Measurements from ENCODE around the gene NAGPA.

Gene NAGPA

GRCh38 chr16:4991754-4992153 is 42.0 kb downstream of the NAGPA start:
- DNase-seq (ENCODE audit: low read depth) = no peak
- TF ChIP-seq CTCF (IDR thresholded peaks at IDR 0.05; ENCODE audit: low read length, missing control alignments) = no peak
- no peak overlapping the region for H3K4me3 ChIP-seq (replicated peaks; ENCODE audit: low read depth, low read length)

- TF ChIP-seq CTCF (IDR thresholded peaks at IDR 0.05; ENCODE audit: low read length, missing control alignments) = no peak
Measured at GRCh38 chr16:4990415-4990814, 43.3 kb downstream of the NAGPA start.

GRCh38 chr16:4989391-4990006 is 44.2 kb downstream of the NAGPA start:
- DNase-seq (ENCODE audit: low read depth) = no peak
- no peak overlapping the region for H3K4me3 ChIP-seq (replicated peaks; ENCODE audit: low read depth, low read length)
- TF ChIP-seq CTCF (IDR thresholded peaks at IDR 0.05; ENCODE audit: low read length, missing control alignments) = no peak

More at GRCh38 chr16:4990415-4990814, 43.3 kb downstream of the NAGPA start:
- H3K4me3 ChIP-seq (replicated peaks; ENCODE audit: low read depth, low read length) = no peak overlapping the region
- no peak for DNase-seq (ENCODE audit: low read depth)

GRCh38 chr16:4988647-4989046 is 45.1 kb downstream of the NAGPA start:
- no peak for TF ChIP-seq CTCF (IDR thresholded peaks at IDR 0.05; ENCODE audit: low read length, missing control alignments)
- H3K4me3 ChIP-seq (replicated peaks; ENCODE audit: low read depth, low read length) = no peak overlapping the region
- DNase-seq (ENCODE audit: low read depth) = no peak

GRCh38 chr16:4987580-4988374 is 46.0 kb downstream of the NAGPA start:
- DNase-seq (ENCODE audit: low read depth) = no peak
- TF ChIP-seq CTCF (IDR thresholded peaks at IDR 0.05; ENCODE audit: low read length, missing control alignments) = no peak
- no peak overlapping the region for H3K4me3 ChIP-seq (replicated peaks; ENCODE audit: low read depth, low read length)

GRCh38 chr16:4987250-4987579 is 46.5 kb downstream of the NAGPA start:
- TF ChIP-seq CTCF (IDR thresholded peaks at IDR 0.05; ENCODE audit: low read length, missing control alignments) = no peak
- H3K4me3 ChIP-seq (replicated peaks; ENCODE audit: low read depth, low read length) = no peak overlapping the region
- DNase-seq (ENCODE audit: low read depth) = no peak

Measured in fibroblast of pulmonary artery (primary cell).